Liver (tissue), 9 donors: ENCODE measurements around the gene LPO. TPM values are rescaled to one million over a fixed set of nuclear protein-coding genes. Genes with fewer than 3 reads are reported as not detected.

Source experiments
- DNase-seq: peaks from one replicate; pipeline ENCODE4 v3.0.0-alpha.2; 2017; ENCODE audit warnings: low spot score
- H3K27ac ChIP-seq, 2 donors: one replicate each; pipeline ENCODE4 v1.7.0; 2013; ENCODE audit warnings: inconsistent platforms in 2 of 2, low read length in 2 of 2, control low read depth in 1 of 2, low read depth in 1 of 2, mild to moderate bottlenecking in 1 of 2
- H3K27me3 ChIP-seq, 4 donors: one replicate each; pipeline versions ENCODE4 v1.6.1 to v1.7.0; 2013; ENCODE audit warnings: low read length in 3 of 4, inconsistent platforms in 1 of 4, mild to moderate bottlenecking in 1 of 4, moderate library complexity in 1 of 4; ENCODE audit not compliant: control insufficient read depth in 4 of 4, insufficient read depth in 4 of 4
- H3K36me3 ChIP-seq, 4 donors: one replicate each; pipeline versions ENCODE4 v1.6.1 to v1.7.0; 2013; ENCODE audit warnings: low read length in 3 of 4, mild to moderate bottlenecking in 3 of 4, low read depth in 1 of 4, moderate library complexity in 1 of 4; ENCODE audit not compliant: control insufficient read depth in 4 of 4, insufficient read depth in 3 of 4
- H3K4me1 ChIP-seq, 4 donors: one replicate each; pipeline versions ENCODE4 v1.6.1 to v1.7.0; 2013; ENCODE audit warnings: low read length in 3 of 4, mild to moderate bottlenecking in 3 of 4, moderate library complexity in 1 of 4; ENCODE audit not compliant: control insufficient read depth in 4 of 4, insufficient read depth in 4 of 4
- H3K4me3 ChIP-seq, 3 donors: one replicate each; pipeline versions ENCODE4 v1.6.1 to v1.7.0; 2013; ENCODE audit warnings: low read length in 3 of 3, control low read depth in 1 of 3, low read depth in 1 of 3, mild to moderate bottlenecking in 1 of 3
- H3K9ac ChIP-seq, 2 donors: one replicate each; pipeline ENCODE4 v1.7.0; 2013; ENCODE audit warnings: low read length in 2 of 2, mild to moderate bottlenecking in 2 of 2, moderate library complexity in 2 of 2, control low read depth in 1 of 2, low read depth in 1 of 2
- H3K9me3 ChIP-seq, 4 donors: one replicate each; pipeline versions ENCODE4 v1.6.1 to v1.7.0; 2013; ENCODE audit warnings: low read length in 3 of 4; ENCODE audit not compliant: control insufficient read depth in 4 of 4
- EGR1 ChIP-seq, 2 donors: IDR thresholded peaks; 2 replicates each; pipeline ENCODE4 v1.6.1; 2016 to 2018; ENCODE audit warnings: antibody characterized with exemption in 2 of 2, low read depth in 2 of 2
- FOXA1 ChIP-seq: IDR thresholded peaks from 2 replicates; pipeline ENCODE4 v1.6.1; 2016; ENCODE audit warnings: antibody characterized with exemption
- FOXA2 ChIP-seq: IDR thresholded peaks from 2 replicates; pipeline ENCODE4 v1.6.1; 2016; ENCODE audit warnings: antibody characterized with exemption
- GABPA ChIP-seq, 2 donors: IDR thresholded peaks in 1 of 2; conservative IDR thresholded peaks in 1 of 2; 2 replicates each; pipeline ENCODE4 v1.6.1; 2016; ENCODE audit warnings: antibody characterized with exemption in 2 of 2, mild to moderate bottlenecking in 1 of 2, moderate library complexity in 1 of 2
- HNF4A ChIP-seq, 2 donors: conservative IDR thresholded peaks; 2 replicates each; pipeline ENCODE4 v1.6.1; 2016; ENCODE audit warnings: antibody characterized with exemption in 2 of 2, mild to moderate bottlenecking in 2 of 2
- HNF4G ChIP-seq: IDR thresholded peaks from 2 replicates; pipeline ENCODE4 v1.6.1; 2016; ENCODE audit warnings: antibody characterized with exemption
- JUND ChIP-seq, 2 donors: IDR thresholded peaks; 2 replicates each; pipeline ENCODE4 v1.6.1; 2016; ENCODE audit warnings: antibody characterized with exemption in 2 of 2
- NR2F2 ChIP-seq: IDR thresholded peaks from 2 replicates; pipeline ENCODE4 v1.6.1; 2016; ENCODE audit warnings: antibody characterized with exemption
- RAD21 ChIP-seq, 2 donors: IDR thresholded peaks; 2 replicates each; pipeline ENCODE4 v1.6.1; 2016; ENCODE audit warnings: antibody characterized with exemption in 2 of 2, mild to moderate bottlenecking in 2 of 2
- RXRA ChIP-seq, 2 donors: IDR thresholded peaks; 2 replicates each; pipeline ENCODE4 v1.6.1; 2017 to 2018; ENCODE audit warnings: antibody characterized with exemption in 2 of 2, mild to moderate bottlenecking in 1 of 2
- SP1 ChIP-seq: IDR thresholded peaks from 2 replicates; pipeline ENCODE4 v1.6.1; 2018; ENCODE audit warnings: antibody characterized with exemption, mild to moderate bottlenecking
- TAF1 ChIP-seq: conservative IDR thresholded peaks from 2 replicates; pipeline ENCODE4 v1.6.1; 2016; ENCODE audit warnings: antibody characterized with exemption, mild to moderate bottlenecking
- YY1 ChIP-seq: IDR thresholded peaks from 2 replicates; pipeline ENCODE4 v1.6.1; 2016; ENCODE audit warnings: antibody characterized with exemption, mild to moderate bottlenecking
- WGBS: extraction: QIAGEN DNeasy Blood & Tissue Kit; methylation state at CpG from one replicate; pipeline ENCODE4 v1.1.7; 2013; 5-methylcytosine and 5-hydroxymethylcytosine counted together
- polyA plus RNA-seq, 2 donors: library from polyadenylated mRNA; stranded (reverse) in 1 of 2; unstranded in 1 of 2; fragments of 200-250 nt in 1 of 2; fragments of >200 nt in 1 of 2; fragmentation: Nextera tagmentation in 1 of 2; extraction: Ambion mirVana in 1 of 2; gene quantifications; one replicate each; pipeline versions ENCODE4 v1.2.1 to v1.2.3, GENCODE V29; 2013 to 2015
- total RNA-seq, 2 donors: library from RNA; depleted of rRNA; stranded (reverse); fragments of >200 nt; gene quantifications; one replicate each; pipeline ENCODE4 v1.2.3, GENCODE V29; 2014
- TF ChIP-seq, protein P1 (sequence below): IDR thresholded peaks from 2 replicates; pipeline ENCODE4 v1.6.1; 2016; ENCODE audit warnings: antibody characterized with exemption
- TF ChIP-seq, protein P2 (sequence below): IDR thresholded peaks from 2 replicates; pipeline ENCODE4 v1.6.1; 2016; ENCODE audit warnings: antibody characterized with exemption
- TF ChIP-seq, protein P3 (sequence below): IDR thresholded peaks from 2 replicates; pipeline ENCODE4 v1.6.1; 2016; ENCODE audit warnings: antibody characterized with exemption
- TF ChIP-seq, protein P4 (sequence below): fragments of 150-350 bp; IDR thresholded peaks from 2 replicates; pipeline ENCODE4 v1.5.1; 2017; ENCODE audit warnings: improper control_type of control experiment, low read depth, low read length; ENCODE audit not compliant: missing input control
- donor health status: healthy.
- donor health status: healthy.
- donor health status: healthy.
- donor health status: healthy.
- donor health status: healthy.

LPO gene
- total and polyA plus RNA-seq, 4 donors: not detected

DNA sequence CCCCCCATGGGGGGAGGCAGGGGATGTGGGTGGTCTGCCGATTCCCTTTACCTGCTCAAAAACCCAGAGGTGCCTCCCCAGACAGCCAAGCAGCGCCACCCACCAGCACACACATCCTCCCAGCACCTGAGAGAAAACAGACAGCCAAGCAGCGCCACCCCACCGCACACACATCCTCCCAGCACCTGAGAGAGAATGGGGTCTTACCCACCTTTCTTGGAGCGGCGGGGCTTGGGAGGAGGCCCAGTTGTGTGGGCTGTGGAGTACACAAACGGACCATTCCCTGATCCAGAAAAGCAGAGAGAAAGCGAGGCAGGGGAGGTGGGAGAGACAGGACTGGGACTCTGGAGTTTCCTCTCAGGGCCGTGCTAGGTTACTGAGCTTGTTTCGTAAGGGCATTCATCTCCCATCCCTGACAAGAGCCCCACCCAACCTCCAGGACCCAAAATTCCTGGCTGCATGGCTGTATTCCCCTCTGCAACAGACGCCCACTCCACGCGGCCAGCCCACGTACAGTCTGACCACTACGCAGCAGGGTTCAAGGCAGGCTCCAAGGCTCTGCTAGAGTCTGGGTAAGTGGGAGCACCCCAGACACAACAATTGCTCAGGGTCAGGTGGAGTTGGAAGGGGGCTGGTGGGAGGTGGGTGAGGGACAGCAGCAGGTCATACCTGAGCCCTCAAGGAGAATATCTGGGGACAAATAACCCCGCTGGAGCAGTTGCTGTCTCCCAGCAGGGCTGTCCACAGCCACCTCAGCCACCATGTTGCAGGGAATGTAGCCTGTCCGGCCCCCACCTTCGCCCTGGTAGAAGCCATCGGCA lies 68.0 kb downstream of the LPO start:
- Histone ChIP-seq H3K27ac (no peak overlapping the region), H3K9ac (no peak overlapping the region), H3K9me3 (no peaks in the 10 kb centered on the region), H3K4me3 (no peak overlapping the region), H3K4me1 (no peaks in the 10 kb centered on the region), H3K36me3 (no peaks in the 10 kb centered on the region), H3K27me3 (no peaks in the 10 kb centered on the region)
- TF ChIP-seq, protein P1, sequence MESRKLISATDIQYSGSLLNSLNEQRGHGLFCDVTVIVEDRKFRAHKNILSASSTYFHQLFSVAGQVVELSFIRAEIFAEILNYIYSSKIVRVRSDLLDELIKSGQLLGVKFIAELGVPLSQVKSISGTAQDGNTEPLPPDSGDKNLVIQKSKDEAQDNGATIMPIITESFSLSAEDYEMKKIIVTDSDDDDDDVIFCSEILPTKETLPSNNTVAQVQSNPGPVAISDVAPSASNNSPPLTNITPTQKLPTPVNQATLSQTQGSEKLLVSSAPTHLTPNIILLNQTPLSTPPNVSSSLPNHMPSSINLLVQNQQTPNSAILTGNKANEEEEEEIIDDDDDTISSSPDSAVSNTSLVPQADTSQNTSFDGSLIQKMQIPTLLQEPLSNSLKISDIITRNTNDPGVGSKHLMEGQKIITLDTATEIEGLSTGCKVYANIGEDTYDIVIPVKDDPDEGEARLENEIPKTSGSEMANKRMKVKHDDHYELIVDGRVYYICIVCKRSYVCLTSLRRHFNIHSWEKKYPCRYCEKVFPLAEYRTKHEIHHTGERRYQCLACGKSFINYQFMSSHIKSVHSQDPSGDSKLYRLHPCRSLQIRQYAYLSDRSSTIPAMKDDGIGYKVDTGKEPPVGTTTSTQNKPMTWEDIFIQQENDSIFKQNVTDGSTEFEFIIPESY: no peak
- no peak for TF ChIP-seq TAF1
- TF ChIP-seq EGR1 (IDR thresholded peaks at IDR 0.05; ENCODE audit: low read depth in 2 of 2): no peak
- TF ChIP-seq RAD21 (IDR thresholded peaks at IDR 0.05): no peak
- TF ChIP-seq, protein P2, sequence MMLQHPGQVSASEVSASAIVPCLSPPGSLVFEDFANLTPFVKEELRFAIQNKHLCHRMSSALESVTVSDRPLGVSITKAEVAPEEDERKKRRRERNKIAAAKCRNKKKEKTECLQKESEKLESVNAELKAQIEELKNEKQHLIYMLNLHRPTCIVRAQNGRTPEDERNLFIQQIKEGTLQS: no peak
- TF ChIP-seq HNF4G: no peak
- no peak for TF ChIP-seq YY1
- no peak for TF ChIP-seq JUND (IDR thresholded peaks at IDR 0.05)
- TF ChIP-seq, protein P3, sequence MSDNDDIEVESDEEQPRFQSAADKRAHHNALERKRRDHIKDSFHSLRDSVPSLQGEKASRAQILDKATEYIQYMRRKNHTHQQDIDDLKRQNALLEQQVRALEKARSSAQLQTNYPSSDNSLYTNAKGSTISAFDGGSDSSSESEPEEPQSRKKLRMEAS: no peak
- no peak for TF ChIP-seq HNF4A (conservative IDR thresholded peaks at IDR 0.05)
- TF ChIP-seq, protein P4, sequence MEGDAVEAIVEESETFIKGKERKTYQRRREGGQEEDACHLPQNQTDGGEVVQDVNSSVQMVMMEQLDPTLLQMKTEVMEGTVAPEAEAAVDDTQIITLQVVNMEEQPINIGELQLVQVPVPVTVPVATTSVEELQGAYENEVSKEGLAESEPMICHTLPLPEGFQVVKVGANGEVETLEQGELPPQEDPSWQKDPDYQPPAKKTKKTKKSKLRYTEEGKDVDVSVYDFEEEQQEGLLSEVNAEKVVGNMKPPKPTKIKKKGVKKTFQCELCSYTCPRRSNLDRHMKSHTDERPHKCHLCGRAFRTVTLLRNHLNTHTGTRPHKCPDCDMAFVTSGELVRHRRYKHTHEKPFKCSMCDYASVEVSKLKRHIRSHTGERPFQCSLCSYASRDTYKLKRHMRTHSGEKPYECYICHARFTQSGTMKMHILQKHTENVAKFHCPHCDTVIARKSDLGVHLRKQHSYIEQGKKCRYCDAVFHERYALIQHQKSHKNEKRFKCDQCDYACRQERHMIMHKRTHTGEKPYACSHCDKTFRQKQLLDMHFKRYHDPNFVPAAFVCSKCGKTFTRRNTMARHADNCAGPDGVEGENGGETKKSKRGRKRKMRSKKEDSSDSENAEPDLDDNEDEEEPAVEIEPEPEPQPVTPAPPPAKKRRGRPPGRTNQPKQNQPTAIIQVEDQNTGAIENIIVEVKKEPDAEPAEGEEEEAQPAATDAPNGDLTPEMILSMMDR: no peak
- TF ChIP-seq GABPA (IDR thresholded peaks at IDR 0.05 in 1 of 2, conservative IDR thresholded peaks at IDR 0.05 in 1 of 2): no peak
- TF ChIP-seq RXRA (IDR thresholded peaks at IDR 0.05): no peak
- no peak for TF ChIP-seq FOXA2
- no peak for TF ChIP-seq SP1
- DNase-seq: peak; percentile 31
- WGBS: 92% methylated on average over 19 of the region's 19 CpGs

DNA sequence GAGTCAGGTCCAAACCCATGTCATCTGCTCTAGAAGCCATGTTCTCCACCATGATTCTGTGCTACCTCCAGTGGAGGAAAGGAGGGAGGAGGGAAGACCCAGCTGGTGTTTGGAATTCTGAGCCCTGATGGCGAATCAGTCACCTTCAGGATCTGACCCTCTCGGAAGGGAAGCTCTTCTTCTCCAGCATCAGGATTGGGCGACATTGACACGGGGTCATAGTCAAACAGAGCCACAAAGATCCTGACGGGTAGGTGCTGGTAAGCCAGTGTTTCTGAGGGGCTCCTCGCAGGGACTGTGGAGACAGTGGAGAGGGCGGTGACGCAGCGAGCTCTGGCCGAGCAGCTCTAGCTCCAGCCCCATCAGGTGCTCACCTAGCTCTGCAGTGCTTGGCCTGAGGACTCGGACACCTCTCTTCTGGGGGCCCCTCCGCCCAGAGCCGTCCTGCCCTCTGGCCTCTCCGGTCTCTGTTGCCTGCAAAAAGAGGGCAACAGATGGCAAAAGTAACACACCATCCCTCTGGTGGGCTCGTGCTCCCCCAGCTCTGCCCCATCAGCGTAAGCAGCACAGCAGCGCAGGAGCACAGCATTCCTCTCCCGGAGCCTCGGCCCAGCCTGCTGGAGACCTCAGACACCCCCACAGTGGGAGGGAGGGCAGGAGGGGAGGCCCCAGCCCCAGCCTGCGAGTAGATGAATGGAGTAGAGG lies 69.2 kb downstream of the LPO start:
- Histone ChIP-seq H3K36me3 (no peaks in the 10 kb centered on the region), H3K9ac (no peak overlapping the region), H3K27ac (no peak overlapping the region), H3K4me3 (no peak overlapping the region), H3K9me3 (no peaks in the 10 kb centered on the region), H3K27me3 (no peaks in the 10 kb centered on the region), H3K4me1 (no peaks in the 10 kb centered on the region)
- DNase-seq: no peak
- WGBS: 92% methylated on average over 20 of the region's 20 CpGs
- no peak for TF ChIP-seq EGR1 (IDR thresholded peaks at IDR 0.05; ENCODE audit: low read depth in 2 of 2)
- no peak for TF ChIP-seq YY1
- TF ChIP-seq, protein P2: no peak
- TF ChIP-seq, protein P1: no peak
- no peak for TF ChIP-seq RXRA (IDR thresholded peaks at IDR 0.05)
- TF ChIP-seq TAF1: no peak
- no peak for TF ChIP-seq GABPA (IDR thresholded peaks at IDR 0.05 in 1 of 2, conservative IDR thresholded peaks at IDR 0.05 in 1 of 2)
- TF ChIP-seq JUND (IDR thresholded peaks at IDR 0.05): no peak
- no peak for TF ChIP-seq HNF4A (conservative IDR thresholded peaks at IDR 0.05)
- TF ChIP-seq RAD21 (IDR thresholded peaks at IDR 0.05): no peak
- TF ChIP-seq, protein P3: no peak
- no peak for TF ChIP-seq SP1
- no peak for TF ChIP-seq FOXA1
- no peak for TF ChIP-seq NR2F2
- TF ChIP-seq HNF4G: no peak
- no peak for TF ChIP-seq FOXA2
- TF ChIP-seq, protein P4: no peak
